BJ (cell line): ENCODE results near the gene BBS5. TPM values are rescaled to one million over a fixed set of nuclear protein-coding genes. Genes with fewer than 3 reads are reported as not detected.
"Not testable (repeated sequence)": the region's sequence is repeated elsewhere in the genome, so short reads cannot be mapped to it uniquely, and the experiment has no call there.

Experiments
- CTCF ChIA-PET: fragments of 350-600 bp; formaldehyde crosslinking; extraction: SDS; loops from one replicate; lab custom pipeline; 2021; ENCODE audit warnings: antibody characterized with exemption, inconsistent platforms; lab: Yijun Ruan, JAX
- POLR2A ChIA-PET: fragments of 300-600 bp; sonication (Branson Sonifier 250); formaldehyde crosslinking; extraction: SDS; loops from one replicate; lab custom pipeline; 2021; ENCODE audit warnings: antibody characterized with exemption; lab: Charles Lee
- DNase-seq: peaks from one replicate; pipeline ENCODE4 v3.0.0-alpha.2; 2011; ENCODE audit warnings: low read depth
- H3K27me3 ChIP-seq: 2 replicates; pipeline ENCODE4 v1.6.0; 2011; ENCODE audit warnings: low read length; ENCODE audit not compliant: control insufficient read depth, insufficient read depth
- H3K36me3 ChIP-seq: 2 replicates; pipeline ENCODE4 v1.5.1; 2011; ENCODE audit warnings: low read length; ENCODE audit not compliant: control insufficient read depth, insufficient read depth
- H3K4me3 ChIP-seq: 2 replicates; pipeline ENCODE4 v1.5.1; 2011; ENCODE audit warnings: low read depth, mild to moderate bottlenecking, control low read depth, low read length
- polyA plus RNA-seq: library from polyadenylated mRNA; depleted of rRNA; stranded (reverse); fragments of >200 nt; gene quantifications from 2 replicates; pipeline ENCODE4 v1.2.3, GENCODE V29; 2011
- TF ChIP-seq, protein P1 (sequence below): IDR thresholded peaks from 2 replicates; pipeline ENCODE4 v1.5.1; 2011; ENCODE audit warnings: low read depth, mild to moderate bottlenecking, control low read depth, inconsistent platforms, low read length, moderate library complexity; ENCODE audit not compliant: insufficient read depth

BBS5 gene
- polyA plus RNA-seq, 1 experiment = 2.6 TPM

DNA sequence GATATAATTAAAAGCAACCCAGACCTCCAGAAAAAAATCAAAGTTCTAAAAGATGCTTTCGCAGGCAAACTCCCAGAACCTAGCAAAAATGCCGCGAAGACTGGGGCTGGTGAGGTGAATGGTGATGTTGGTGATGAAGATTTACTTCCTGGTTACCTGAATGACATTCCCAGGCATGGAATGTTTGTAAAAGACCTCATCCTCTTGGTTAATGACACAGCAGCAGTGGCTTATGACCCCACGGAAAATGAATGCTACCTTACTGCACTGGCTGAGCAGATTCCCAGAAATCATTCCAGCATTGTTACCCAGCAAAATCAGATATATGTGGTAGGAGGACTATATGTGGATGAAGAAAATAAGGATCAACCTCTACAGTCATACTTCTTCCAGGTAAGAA is 31.2 kb downstream of the BBS5 start:
- TF ChIP-seq, protein P1, sequence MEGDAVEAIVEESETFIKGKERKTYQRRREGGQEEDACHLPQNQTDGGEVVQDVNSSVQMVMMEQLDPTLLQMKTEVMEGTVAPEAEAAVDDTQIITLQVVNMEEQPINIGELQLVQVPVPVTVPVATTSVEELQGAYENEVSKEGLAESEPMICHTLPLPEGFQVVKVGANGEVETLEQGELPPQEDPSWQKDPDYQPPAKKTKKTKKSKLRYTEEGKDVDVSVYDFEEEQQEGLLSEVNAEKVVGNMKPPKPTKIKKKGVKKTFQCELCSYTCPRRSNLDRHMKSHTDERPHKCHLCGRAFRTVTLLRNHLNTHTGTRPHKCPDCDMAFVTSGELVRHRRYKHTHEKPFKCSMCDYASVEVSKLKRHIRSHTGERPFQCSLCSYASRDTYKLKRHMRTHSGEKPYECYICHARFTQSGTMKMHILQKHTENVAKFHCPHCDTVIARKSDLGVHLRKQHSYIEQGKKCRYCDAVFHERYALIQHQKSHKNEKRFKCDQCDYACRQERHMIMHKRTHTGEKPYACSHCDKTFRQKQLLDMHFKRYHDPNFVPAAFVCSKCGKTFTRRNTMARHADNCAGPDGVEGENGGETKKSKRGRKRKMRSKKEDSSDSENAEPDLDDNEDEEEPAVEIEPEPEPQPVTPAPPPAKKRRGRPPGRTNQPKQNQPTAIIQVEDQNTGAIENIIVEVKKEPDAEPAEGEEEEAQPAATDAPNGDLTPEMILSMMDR = no peak
- ChIA-PET POLR2A (no interaction called here), CTCF (no interaction called here)
- Histone ChIP-seq H3K4me3 (no peak overlapping the region), H3K36me3 (no peaks in the 10 kb centered on the region), H3K27me3 (no peaks in the 10 kb centered on the region)
- DNase-seq = no peak

DNA sequence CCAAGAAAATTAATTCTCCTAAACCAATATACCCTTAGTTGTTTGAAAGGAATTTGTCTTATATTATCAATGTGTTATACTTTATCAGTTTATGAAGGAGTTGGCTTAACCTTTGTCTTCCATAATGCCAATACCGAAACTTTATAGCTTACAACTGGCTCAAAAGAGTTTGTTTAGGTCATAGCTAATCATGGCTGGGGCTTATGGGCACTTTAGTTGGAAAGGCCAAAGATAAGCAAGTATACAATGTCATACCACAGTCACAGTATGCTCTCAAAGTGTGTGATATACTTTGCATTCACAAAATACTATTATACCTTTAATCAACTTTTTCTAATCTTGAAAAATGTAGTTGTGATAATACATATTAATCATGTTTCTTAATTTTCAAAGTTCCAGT is 32.5 kb downstream of the BBS5 start:
- TF ChIP-seq, protein P1 = no peak
- no peak for DNase-seq
- ChIA-PET POLR2A (interaction anchor here (0.6 kb wide), 1 partner anchor 23 kb away, joined by 5 read pairs; no protein-coding TSS in a partner anchor), CTCF (interaction anchor here (1.1 kb wide), 1 partner anchor 16 kb away, joined by 3 read pairs; no protein-coding TSS in a partner anchor)
- H3K27me3 ChIP-seq = no peaks in the 10 kb centered on the region
- no peaks in the 10 kb centered on the region for H3K36me3 ChIP-seq
- H3K4me3 ChIP-seq = no peak overlapping the region

- DNase-seq = no peak
- Histone ChIP-seq H3K27me3 (no peaks in the 10 kb centered on the region), H3K4me3 (no peak overlapping the region), H3K36me3 (no peaks in the 10 kb centered on the region)
- TF ChIP-seq, protein P1 = no peak
- ChIA-PET CTCF (no interaction called here), POLR2A (interaction anchor here (0.5 kb wide), 1 partner anchor 289 kb away, joined by 4 read pairs; no protein-coding TSS in a partner anchor)
Observed at GRCh38 chr2:169512525-169512924, 33.2 kb downstream of the BBS5 start.

DNA sequence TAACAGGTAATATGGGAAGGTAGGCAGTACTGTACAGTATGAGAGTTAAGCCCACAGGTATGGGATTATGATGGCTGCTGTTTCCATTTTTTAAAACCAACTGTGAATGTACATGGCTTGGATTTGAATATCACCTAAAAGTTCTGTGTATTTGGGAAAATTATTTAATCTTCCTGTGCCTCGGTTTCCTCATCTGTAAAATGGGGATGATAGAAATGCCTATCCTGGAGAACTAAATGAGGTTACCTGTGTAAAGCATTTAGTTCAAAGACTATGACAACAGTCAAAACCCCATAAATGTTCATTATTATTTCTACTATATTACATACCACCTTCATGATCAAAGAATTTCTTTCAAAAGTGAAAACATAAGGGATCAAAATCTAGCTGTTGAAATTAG is 33.8 kb downstream of the BBS5 start:
- Histone ChIP-seq H3K36me3 (no peaks in the 10 kb centered on the region), H3K4me3 (no peak overlapping the region), H3K27me3 (no peaks in the 10 kb centered on the region)
- no peak for DNase-seq
- ChIA-PET CTCF (interaction anchor here (1.1 kb wide), 1 partner anchor 161 kb away, joined by 3 read pairs; no protein-coding TSS in a partner anchor), POLR2A (no interaction called here)
- TF ChIP-seq, protein P1 = no peak

- DNase-seq = no peak
- ChIA-PET POLR2A (no interaction called here), CTCF (interaction anchor here (1.0 to 1.1 kb wide), 2 partner anchors 14 to 160 kb away, joined by 3 read pairs; no protein-coding TSS in a partner anchor)
- H3K4me3 ChIP-seq = no peak overlapping the region
- H3K36me3 ChIP-seq = no peaks in the 10 kb centered on the region
- TF ChIP-seq, protein P1 = no peak
- no peaks in the 10 kb centered on the region for H3K27me3 ChIP-seq
Observed at GRCh38 chr2:169513926-169514325, 34.6 kb downstream of the BBS5 start.

DNA sequence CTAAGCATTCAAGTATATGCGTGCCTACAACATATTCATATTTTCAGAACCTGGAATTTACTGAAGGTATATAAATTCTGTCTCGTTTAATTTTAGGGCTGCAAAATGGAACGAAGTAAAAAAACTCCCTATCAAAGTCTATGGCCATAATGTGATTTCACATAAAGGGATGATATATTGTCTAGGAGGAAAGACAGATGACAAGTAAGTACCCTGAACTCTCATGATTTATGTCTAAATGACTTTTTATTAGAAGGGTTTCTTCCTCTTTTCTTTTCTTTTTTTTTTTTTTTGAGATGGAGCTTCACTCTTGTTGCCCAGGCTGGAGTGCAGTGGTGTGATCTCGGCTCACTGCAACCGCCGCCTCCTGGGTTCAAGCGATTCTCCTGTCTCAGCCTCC is 35.5 kb downstream of the BBS5 start:
- H3K27me3 ChIP-seq, H3K36me3 ChIP-seq, POLR2A ChIA-PET, H3K4me3 ChIP-seq, CTCF ChIA-PET, DNase-seq: not testable (repeated sequence)

DNA sequence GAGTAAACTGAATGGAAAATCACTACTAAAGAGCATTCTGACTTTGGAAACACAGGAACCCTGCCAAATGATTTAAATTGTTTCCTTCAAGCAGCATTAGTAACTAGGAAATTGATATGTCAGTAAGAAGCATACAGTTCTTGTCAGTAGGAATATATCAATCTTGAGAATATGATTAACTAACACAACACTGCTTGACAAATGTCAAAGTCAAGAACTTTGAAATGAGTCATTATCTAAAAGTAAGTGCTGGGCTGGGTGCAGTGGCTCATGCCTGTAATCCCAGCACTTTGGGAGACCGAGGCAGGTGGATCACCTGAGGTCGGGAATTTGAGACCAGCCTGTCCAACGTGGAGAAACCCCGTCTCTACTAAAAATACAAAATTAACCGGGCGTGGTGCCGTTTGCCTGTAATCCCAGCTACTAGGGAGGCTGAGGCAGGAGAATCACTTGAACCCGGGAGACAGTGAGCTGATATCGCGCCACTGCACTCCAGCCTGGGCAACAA is 37.2 kb downstream of the BBS5 start:
- CTCF ChIA-PET = interaction anchor here (1.3 kb wide), 2 partner anchors 11 kb away, joined by 3 to 5 read pairs; no protein-coding TSS in a partner anchor
- H3K4me3 ChIP-seq, POLR2A ChIA-PET, H3K27me3 ChIP-seq, H3K36me3 ChIP-seq, DNase-seq: not testable (repeated sequence)
